Stimulated activated CD8-positive, alpha-beta memory T cell treated with anti-CD3 and anti-CD28 coated beads, Interleukin-15, amount 100 ng/mL, for 1 hour (primary cell): ENCODE measurements around the gene VEGFB.
A peak's percentile ranks its signal among the peaks of the same experiment; 100 is the strongest.

ENCODE experiments used
- DNase-seq: peaks from one replicate; pipeline ENCODE4 v3.0.0-alpha.2; 2020; ENCODE audit warnings: low read depth

The VEGFB gene

DNA sequence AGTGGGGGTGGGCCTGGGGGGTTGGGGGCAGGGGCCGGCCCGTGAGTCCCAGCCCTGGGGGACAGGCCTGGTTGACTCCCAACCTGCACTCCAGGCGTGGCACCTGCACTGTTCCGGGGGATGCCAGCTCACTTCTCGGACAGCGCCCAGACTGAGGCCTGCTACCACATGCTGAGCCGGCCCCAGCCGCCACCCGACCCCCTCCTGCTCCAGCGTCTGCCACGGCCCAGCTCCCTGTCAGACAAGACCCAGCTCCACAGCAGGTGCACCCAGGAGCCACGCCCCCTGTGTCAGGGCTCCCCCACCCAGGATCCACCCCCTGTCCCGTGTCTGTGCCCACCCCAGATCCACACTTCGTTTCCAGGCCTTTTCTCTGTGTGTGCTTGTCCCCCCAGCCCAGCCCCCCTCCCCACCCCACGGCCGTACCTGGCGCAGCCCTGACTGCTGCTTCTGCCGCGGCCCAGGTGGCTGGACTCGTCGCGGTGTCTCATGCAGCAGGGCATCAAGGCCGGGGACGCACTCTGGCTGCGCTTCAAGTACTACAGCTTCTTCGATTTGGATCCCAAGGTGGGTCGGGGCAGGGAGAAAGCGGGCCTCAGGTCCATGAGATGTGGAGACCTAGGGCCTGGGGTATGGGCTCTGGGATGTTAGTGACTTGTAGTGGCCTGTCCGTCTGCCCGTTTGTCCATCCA, 23.1 kb upstream of the VEGFB start:
- no peak for DNase-seq

DNA sequence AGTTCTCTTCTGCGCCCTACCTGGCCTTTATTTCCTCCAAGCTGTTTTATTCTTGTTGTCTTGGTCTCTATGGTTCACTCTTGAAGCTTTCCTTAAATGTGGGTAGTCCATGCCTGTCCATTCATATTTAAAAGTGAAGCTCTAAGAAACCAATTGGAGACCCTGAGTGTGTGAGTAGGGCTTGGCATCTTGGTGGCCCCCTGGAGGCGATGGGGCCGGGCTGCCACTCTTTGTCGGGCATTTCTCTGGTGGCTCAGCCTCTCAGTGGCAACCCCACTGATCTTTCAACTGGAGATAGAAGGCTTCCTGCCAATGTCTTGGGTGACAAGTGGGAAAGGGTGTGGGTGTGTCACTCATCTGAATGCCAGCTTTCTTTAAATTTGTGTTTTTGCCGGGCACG, 17.5 kb upstream of the VEGFB start:
- DNase-seq: no peak

DNA sequence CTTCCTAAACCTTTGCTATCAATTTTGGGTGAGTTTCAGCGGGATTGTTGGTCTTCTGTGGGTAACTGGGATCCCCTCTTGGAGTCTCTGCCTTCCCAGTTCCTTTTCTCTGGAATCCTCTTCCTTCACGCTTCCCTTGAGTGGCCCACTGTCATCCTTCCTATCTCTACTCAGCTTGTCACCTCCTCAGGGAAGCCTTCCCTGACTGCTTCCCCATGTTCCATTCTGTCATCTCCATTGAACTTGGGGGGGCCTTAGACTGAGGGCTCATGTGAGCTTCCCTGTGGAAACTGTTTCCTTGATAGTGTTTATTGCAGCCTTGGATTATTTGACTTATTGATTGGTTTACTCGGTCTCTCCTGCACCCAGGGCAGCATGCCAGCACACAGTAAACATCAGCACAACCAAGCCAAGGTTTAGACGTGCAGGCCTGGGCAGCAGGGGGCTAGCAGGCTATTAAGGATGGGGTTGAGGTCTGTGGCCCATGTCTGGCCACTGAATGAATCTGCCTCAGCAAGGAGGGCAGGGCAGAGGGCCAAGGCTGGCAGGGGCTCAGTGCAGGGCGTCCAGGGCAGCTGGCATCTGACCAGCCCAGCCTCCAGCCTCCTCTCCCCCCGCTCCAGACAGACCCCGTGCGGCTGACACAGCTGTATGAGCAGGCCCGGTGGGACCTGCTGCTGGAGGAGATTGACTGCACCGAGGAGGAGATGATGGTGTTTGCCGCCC, 15.6 kb upstream of the VEGFB start:
- no peak for DNase-seq

DNA sequence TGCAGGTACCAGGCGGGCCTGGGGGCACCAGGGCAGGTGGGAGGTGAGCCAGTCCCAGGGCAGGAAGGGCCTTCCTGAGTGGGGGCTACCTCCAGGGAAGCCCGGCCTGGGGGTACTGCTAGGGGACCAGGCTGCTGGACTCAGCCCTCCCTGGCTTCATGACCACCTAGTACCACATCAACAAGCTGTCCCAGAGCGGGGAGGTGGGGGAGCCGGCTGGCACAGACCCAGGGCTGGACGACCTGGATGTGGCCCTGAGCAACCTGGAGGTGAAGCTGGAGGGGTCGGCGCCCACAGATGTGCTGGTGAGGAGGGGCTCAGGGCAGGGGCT, 15.1 kb upstream of the VEGFB start:
- DNase-seq: no peak

DNA sequence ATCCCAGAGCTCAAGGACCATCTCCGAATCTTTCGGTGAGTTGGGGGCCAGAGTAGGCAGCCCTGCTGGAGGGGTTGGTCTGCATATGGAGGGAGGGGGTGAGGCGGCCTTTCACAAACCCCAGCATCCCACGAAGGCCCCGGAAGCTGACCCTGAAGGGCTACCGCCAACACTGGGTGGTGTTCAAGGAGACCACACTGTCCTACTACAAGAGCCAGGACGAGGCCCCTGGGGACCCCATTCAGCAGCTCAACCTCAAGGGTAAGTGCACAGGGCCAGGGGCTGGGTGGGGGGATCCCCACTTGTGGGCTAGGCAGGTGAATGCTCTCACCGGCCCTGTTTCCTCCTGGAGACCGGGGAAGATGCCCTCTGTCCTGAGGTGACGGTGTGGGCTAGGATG, 14.6 kb upstream of the VEGFB start:
- DNase-seq: no peak

DNA sequence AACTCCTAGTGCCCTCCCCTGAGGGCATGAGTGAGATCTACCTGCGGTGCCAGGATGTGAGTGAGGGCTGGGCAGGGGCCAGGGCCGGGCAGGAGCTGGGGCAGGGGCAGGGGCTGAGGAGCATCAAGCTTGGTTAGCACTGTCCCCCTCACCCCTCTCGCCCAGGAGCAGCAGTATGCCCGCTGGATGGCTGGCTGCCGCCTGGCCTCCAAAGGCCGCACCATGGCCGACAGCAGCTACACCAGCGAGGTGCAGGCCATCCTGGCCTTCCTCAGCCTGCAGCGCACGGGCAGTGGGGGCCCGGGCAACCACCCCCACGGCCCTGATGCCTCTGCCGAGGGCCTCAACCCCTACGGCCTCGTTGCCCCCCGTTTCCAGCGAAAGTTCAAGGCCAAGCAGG, 14.1 kb upstream of the VEGFB start:
- no peak for DNase-seq

DNA sequence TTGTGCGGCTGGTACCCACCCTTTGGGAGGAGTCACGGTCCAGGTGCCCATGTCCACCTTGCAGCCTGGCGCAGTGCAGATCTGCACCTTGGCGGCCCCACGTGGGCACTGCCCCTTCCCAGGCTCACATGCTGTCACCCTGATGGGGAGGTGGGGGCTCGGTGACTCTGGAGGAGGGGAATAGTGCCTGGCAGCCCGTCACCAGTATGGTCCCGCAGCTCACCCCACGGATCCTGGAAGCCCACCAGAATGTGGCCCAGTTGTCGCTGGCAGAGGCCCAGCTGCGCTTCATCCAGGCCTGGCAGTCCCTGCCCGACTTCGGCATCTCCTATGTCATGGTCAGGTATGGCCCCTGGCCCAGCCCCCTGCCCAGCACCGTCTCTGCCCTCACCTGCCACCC, 13.6 kb upstream of the VEGFB start:
- no peak for DNase-seq

DNA sequence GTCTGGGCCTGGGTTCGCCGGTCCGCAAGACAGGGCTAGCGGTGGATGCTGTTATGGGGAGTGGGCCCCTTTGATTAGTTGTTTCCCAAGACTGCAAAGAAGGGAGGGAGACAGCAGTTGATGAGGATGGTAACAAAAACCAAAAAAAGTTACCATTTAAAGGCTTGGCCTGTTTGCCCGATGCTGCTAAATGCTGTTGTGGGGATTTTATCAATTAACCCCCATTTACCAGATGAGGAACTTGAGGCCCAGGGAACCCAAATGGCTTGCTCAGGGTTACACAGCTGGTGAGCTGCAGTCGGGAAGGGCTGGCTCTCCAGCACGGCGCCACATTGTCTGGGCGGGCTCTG, 11.8 kb upstream of the VEGFB start:
- no peak for DNase-seq

DNA sequence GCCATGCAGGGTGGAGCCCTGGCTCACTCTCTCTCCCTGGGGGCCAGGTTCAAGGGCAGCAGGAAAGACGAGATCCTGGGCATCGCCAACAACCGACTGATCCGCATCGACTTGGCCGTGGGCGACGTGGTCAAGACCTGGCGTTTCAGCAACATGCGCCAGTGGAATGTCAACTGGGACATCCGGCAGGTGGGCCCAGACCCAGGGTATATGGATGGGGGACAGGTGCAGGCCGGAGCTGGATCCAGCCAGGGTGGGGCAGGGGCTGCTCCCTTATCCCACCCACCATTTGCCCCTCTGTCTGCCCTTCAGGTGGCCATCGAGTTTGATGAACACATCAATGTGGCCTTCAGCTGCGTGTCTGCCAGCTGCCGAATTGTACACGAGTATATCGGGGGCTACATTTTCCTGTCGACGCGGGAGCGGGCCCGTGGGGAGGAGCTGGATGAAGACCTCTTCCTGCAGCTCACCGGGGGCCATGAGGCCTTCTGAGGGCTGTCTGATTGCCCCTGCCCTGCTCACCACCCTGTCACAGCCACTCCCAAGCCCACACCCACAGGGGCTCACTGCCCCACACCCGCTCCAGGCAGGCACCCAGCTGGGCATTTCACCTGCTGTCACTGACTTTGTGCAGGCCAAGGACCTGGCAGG, 11.3 kb upstream of the VEGFB start:
- DNase-seq: no peak

DNA sequence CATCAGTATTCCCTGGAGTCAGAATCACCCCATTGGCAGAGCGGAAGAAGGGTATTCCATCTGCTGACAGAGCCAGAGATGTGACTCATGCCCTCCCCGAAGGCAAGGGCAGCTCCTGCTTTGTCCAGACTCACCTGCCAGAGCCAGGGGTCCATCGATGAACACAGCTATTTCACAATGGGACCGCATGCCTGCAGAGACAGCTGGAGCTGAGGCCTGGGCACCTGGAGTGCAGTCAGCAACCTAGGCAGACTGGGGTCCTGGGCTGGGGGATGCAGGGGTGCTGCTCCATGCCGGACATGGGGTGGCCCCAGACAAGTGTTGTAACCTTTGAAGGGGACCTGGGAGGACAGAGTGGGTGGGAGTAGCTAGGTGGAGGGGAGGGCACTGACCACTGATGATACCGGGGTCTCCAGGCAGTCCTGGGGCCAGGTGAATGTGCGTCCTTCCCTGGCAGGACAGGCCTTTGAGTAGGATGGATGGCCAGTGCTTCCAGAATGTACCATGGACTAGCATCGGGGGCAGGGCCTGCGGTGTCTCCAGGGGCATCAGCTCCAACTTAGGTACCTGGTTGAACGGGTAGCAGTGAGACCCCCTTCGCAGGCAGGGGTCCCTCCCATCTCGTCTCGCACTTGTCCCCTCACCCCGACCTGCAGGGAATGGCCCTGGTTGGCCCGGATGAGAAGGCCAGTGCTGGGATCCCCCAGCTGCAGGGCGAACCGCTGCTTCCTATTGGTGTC, 10.1 kb upstream of the VEGFB start:
- DNase-seq: no peak

DNA sequence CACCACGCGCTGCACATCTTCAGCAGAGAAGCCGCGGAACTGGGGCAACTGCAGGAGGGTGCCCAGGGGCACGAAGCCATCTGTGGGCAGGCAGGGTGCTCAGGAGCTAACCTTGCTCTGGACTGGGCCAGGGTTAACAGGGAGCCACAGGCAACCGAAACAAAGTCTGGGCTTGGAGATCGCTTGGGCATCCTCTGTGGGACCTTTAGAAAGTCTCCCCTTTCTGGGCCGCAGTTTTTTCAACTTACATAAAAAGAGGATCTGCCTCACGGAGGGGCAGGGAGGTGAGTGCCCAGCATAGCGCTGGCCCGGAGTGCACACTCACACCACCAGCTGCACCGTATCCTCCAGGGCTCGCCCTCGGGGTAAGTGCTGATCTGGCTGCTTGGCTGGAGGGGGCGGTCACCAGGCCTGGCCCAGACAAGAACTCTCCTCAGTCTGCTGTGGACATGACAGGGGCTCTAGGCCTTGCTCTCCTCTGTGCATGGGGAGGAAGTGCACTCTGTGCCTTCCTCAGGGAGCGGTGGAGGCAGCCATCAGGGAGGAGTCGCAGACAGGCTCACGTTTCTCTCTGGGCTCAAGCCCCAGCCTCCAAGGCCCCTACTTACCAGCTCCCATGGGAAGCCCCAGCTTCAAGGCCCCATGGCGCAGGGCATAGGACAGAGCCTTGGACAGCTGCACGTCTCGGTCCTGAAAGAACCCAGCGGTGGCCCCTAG, 9.3 kb upstream of the VEGFB start:
- DNase-seq: no peak

DNA sequence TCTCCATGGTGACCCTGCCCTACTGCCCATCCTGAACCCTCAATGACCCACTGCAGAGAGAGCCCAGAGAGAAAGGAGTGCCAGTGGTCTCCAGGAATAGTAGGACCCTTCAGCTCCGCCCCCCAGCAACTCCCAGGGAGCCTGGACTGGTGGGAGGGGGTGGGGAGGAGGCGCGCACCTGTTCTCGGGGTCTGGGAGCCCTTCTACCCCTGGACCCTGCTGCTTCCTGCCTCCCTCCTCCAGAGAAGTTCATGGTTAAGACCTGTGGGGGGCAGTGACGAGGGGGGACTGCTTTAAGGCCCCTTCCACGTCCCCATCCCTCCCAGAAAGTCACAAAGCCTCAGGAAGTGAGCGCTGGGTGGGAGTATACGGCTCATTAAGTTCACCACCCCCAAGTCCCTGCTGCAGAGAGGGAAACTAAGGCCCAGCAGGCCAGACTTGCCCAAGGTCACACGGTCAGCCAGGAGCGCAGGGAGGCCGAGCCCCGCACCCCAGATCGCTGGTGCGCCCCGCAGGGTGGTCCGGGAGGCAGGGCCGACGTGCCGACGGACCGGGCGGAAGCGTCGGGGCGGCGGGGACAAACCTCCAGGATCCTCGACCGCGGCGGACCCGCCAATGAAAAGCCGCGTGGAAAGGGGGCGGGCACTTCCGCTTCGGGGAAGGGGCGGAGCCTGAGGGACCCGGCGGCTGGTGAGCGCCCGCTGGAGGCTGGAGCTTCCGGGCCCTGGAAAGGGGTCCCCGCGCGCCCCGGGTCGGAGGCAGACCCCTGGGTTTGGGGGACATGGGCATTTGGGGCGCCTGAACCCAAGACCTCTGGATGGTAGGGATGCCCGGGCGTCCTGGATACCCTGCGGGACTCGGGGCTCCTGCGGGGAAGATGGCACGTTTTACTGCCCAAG, 8.5 kb upstream of the VEGFB start, which contains the start of the genes NUDT22 and TRPT1:
Gene NUDT22, plus strand, starts transcription at position 667 of the 899 bp plus-strand sequence. CDS start 379 bp downstream, outside the sequence.
Gene TRPT1, minus strand, starts transcription at position 579 of the 899 bp plus-strand sequence. Its CDS starts 326 bp downstream, at position 253.
- DNase-seq: peak; percentile 86

DNA sequence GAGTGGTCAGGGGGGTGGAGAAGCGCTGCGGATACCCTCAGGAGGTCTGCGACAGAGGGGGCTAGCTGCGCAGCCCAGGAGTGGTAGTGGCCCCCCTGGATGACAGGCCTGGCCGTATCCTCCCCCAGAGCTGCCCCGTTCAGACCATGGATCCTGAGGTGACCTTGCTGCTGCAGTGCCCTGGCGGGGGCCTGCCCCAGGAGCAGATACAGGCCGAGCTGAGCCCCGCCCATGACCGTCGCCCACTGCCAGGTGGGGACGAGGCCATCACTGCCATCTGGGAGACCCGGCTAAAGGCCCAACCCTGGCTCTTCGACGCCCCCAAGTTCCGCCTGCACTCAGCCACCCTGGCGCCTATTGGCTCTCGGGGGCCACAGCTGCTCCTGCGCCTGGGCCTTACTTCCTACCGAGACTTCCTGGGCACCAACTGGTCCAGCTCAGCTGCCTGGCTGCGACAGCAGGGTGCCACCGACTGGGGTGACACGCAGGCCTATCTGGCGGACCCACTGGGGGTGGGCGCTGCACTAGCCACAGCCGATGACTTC, 7.8 kb upstream of the VEGFB start:
- no peak for DNase-seq

DNA sequence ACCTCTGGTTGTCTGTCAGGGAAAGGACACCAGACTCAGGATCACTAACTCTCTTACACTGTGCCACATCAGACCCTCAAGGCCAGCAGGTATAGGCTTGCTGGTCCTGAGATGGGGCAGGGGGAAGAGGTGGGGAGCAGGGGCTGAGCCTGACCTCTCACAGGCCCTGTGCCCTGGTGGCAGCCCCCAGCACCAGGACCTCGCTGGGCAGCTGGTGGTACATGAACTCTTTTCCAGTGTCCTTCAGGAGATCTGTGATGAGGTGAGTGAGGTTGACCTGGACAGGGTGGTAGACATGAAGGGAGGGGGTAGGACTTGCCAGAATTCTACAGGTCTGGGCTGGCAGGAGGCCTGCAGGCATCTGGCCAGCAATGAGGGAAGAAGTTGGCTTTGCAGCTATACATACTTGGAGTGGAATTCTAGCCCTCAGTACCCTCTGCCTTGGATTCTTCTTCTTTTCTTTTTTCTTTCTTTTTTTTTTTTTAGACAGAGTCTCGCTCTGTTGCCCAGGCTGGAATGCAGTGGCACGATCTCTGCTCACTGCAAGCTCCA, 6.9 kb upstream of the VEGFB start:
- no peak for DNase-seq

DNA sequence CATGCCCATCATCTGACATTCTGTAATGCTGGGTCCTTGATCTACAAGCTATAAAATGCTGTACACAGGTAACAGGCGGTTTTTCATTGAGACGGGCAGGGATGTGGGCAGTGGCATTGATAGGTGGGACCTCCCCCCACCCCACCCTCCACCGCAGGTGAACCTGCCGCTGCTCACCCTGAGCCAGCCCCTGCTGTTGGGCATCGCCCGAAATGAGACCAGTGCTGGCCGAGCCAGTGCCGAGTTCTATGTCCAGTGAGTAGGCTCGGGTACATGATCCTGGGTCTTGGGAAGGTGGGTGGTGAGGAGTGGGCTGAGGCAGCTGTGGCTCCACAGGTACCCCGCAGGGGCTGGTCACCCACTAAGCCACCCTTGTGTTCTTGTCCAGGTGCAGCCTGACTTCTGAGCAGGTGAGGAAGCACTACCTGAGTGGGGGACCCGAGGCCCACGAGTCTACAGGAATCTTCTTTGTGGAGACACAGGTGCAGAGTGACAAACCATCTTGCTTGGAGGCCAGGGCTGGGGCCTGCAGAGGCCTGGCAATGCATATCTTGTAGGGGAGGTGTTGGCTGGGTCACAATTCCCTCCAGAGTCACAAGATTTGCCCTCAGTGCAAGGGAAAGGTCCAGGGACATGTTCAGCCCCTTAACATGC, 5.2 kb upstream of the VEGFB start:
- DNase-seq: no peak

DNA sequence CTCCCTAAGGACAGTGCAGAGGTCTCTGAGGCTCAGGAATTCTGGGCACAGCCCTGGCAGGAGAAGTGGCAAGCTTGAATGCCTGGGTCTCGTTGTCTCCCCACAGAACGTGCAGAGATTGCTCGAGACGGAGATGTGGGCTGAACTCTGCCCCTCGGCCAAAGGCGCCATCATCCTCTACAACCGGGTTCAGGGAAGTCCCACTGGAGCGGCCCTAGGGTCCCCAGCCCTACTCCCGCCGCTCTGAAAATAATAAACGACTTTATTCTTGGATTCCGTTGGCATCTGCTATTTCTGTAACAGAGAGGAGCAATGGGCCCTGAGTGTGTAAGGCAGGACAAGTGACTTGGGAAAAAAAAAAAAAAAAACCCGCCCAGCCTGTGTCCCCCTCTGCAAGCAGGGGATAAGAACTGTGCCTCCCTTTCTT, 4.6 kb upstream of the VEGFB start:
- DNase-seq: no peak

DNA sequence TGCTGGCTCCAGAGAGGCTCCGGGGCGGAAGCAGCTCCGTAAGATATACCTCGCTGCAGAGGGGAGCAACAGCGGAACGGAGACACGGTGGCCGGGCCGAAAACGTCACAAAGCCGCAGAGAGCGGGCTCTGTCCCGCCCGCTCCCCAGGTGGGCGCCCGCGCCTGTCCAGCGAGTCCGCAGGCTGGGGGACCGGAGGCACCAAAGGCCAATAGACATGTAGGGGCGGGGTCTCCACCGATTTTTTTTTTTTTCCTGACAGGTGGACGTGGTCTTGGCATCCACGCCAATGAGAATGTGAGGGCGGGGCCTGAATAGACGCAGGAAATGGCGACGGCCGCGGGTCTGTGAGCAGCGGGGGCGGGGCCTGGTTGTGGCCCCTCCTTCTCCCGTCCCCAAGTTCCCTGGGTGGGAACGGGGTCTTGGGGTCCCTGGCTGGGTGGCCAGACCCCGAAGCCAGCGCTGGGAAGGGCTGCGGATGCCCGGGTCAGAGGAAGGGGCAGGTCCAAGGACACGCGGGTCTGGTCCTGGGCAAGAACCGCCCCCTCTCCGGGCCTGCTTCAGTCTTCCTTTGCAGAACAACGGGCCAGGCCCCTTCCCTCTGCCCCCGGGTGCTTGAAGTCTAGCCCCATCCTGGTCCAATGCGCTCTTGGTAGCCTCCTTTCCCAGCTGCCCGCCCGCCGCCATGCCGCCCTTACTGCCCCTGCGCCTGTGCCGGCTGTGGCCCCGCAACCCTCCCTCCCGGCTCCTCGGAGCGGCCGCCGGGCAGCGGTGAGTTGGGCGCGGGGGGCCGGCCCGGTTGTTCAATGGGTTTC, 4.0 kb upstream of the VEGFB start, which contains the start of gene DNAJC4:
Gene DNAJC4, plus strand, starts transcription at position 378 of the 814 bp plus-strand sequence. Its CDS starts 307 bp downstream, at position 685.
- peak; percentile 77 for DNase-seq

DNA sequence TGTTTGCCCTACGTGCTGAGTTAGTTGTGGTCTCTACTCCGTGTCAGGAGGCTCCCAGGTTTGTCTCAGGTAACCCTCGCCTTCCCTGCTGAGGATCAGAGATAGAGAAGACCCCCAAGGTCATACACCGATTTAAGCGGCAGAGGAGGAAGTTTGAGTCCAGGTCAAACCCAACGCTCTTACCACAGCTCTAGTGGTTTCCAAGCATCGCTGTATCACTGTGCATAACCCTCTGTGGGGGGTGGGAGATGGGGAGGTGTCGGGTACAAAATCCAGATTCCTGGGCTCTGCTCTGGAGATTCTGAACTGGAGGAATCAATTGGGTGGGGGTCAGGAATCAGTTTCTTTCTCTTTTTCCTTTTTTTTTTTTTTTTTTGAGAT, 3.4 kb upstream of the VEGFB start:
- no peak for DNase-seq

DNA sequence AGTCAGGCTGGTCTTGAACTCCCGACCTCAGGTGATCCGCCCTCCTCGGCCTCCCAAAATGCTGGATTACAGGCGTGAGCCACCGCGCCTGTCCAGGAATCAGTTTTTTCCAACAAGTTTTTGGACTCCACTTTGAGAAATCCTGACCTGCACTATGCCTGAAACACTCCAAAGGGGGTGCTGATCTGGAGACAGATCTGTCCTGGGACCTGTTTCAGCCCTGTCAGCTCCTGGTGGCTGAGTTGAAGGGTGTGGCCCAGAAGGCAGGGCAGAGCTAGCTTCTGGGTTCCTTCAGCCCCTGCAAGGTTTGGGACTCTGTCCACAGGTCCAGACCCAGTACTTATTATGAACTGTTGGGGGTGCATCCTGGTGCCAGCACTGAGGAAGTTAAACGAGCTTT, 2.8 kb upstream of the VEGFB start:
- no peak for DNase-seq
